HG03280 (cell line): ENCODE measurements around the gene ZNF148.

ENCODE experiments used
- ATAC-seq: cut with Tn5 transposase; IDR thresholded peaks from one replicate; pipeline ENCODE4 v1.9.1; 2021; ENCODE audit warnings: mild to moderate bottlenecking, moderate library complexity; ENCODE audit not compliant: unreplicated experiment

ZNF148 gene

GRCh38 chr3:125289429-125289981, 85.6 kb downstream of the ZNF148 start:
- no peak for ATAC-seq

DNA sequence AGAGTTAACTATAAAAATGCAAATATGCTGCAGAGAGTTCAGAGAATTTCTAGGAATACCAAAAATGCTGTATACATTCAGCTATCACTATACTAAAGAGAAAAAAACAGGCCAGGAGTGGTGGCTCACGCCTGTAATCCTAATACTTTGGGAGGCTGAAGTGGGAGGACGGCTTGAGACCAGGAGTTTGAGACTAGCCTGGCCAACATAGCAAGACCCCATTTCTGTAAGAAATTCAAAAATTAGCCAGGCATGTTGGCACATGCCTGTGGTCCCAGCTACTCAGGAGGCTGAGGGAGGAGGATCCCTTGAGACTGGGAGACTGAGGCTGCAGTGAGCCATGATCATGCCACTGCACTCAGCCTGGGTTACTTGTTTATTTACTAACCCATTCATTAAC, 87.9 kb downstream of the ZNF148 start:
- ATAC-seq = no peak

GRCh38 chr3:125281381-125281780, 93.7 kb downstream of the ZNF148 start:
- ATAC-seq = no peak

- no peak for ATAC-seq
Observed at GRCh38 chr3:125280668-125281361, 94.3 kb downstream of the ZNF148 start.

DNA sequence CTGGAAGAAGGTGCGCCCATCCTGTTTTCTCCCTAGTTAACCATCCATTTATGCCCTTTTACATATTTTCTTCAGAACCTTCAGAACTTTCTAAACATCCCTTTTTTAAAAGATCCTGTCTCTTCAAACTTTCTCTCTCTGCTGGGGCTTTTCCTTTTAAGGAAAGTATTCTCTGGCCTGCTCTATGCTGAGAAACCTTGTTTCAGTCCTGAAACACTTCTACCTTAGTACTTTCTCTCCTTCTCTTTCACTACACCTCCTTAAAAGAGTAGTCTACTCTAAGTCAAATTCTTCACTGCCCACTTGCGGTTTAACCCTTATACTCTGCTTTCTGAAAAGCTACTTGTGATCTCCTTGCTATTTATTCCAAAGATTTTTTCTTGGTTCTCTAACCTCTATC, 97.0 kb downstream of the ZNF148 start:
- no peak for ATAC-seq

- ATAC-seq = no peak
Observed at GRCh38 chr3:125271127-125271526, 104.0 kb downstream of the ZNF148 start.

GRCh38 chr3:125267460-125267859, 107.7 kb downstream of the ZNF148 start:
- ATAC-seq = no peak

DNA sequence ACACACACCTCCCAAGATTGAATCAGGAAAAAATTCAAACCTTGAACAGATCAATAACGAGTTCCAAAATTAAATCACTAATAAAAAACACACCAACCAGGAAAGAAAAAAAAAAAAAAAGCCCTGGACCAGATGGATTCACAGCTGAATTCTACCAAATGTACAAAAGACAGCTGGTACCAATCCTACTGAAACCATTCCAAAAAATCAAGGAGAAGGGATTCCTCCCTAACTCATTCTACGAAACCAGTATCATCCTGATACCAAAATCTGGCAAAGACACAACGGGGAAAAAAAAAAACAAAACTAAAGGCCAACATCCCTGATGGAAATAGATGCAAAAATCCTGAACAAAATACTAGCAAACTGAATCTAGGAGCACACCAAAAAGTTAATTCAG, 108.2 kb downstream of the ZNF148 start:
- ATAC-seq = no peak

GRCh38 chr3:125262161-125262560, 113.0 kb downstream of the ZNF148 start:
- no peak for ATAC-seq

DNA sequence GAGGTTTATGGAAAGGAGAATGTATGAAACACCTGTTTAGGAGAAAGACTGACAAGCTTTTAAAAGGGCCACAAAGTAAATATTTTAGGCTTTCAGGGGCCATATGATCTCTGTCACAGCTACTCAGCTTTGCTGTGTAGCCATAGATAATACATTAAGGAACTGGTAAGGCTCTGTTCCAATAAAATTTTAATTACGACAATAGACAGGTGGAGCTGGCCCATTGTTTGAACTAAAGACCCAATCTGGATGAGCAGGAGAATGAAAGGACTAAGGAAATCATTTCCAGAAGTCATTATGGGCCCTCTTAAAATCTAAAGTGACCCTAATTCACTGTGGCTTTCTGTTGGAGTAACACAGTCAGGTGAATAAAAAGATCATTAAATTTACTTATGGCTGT, 114.1 kb downstream of the ZNF148 start:
- no peak for ATAC-seq

GRCh38 chr3:125260158-125260557, 115.0 kb downstream of the ZNF148 start:
- no peak for ATAC-seq

DNA sequence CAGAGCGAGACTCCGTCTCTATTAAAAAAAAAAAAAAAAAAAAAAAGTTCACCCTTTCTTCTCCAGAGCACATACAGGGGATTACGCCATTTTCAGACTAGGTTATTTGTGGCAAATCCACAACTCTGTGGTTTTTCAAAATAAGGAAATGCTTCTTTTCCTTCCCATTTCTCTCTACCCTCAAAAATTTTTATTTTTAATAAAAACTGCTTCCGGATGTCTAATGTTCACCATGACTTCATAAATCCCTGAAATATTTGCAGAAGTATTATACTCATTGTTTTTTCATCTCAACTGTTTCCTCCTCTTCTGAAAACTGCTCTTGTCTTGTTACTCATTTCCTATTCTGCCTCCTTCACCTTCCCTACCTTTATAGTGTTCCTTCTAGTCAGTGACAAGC, 117.6 kb downstream of the ZNF148 start:
- ATAC-seq = no peak

GRCh38 chr3:125256675-125257074, 118.5 kb downstream of the ZNF148 start:
- ATAC-seq = no peak

- no peak for ATAC-seq
Observed at GRCh38 chr3:125250973-125251372, 124.2 kb downstream of the ZNF148 start.

DNA sequence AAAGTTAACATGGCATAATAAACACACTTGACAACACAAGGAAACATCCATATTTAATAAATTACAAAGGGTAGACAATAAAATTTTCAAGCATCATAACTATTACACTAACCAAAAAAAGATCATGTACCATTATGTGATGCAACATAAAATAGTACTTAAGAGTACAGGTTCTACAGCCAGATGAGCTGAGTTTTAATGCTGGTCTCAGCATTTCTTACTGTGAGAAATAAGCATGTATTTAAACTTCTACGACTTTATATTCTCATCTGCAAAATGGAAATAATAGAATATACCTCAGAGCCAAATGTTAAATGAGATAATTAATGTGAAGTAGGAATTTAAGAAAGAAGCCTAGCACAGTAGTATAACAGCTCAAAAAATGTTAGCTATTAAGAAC, 128.9 kb downstream of the ZNF148 start:
- no peak for ATAC-seq

DNA sequence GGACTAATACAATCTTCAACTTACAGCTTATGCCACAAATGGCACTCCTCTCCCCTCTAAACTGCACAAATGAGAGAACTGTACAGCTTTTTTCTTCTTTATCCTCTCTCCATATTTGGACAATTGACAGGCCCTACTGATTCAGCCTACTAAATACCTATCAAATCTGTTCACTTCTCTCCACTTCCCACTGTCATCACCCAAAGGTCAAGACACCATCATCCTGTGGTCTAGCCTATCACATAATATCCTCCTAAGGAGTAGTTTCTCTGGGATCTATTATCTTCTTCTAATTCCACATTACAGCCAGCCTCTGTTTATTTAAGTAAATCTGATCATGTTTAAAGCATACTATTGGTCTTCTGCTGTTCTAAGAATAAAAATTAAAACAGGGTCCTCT, 129.6 kb downstream of the ZNF148 start:
- no peak for ATAC-seq

DNA sequence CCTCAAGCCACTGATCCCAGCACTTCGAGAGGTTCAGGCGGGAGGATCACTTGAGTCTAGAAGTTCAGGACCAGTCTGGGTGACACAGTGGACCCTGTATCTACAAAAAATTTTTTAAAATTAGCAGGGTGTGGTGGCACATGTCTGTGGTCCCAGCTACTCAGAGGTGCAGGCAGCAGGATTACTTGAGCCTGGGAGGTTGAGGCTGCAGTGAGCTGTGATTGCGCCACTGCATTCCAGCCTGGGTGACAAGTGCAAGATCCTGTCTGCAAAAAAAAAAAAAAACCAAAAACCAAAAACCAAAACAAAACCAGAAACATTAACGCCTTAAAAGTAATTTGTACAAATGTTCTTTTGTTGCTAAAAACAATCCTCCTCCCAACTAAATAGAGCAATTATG, 134.6 kb downstream of the ZNF148 start:
- no peak for ATAC-seq

- no peak for ATAC-seq
Observed at GRCh38 chr3:125239266-125239665, 135.9 kb downstream of the ZNF148 start.

DNA sequence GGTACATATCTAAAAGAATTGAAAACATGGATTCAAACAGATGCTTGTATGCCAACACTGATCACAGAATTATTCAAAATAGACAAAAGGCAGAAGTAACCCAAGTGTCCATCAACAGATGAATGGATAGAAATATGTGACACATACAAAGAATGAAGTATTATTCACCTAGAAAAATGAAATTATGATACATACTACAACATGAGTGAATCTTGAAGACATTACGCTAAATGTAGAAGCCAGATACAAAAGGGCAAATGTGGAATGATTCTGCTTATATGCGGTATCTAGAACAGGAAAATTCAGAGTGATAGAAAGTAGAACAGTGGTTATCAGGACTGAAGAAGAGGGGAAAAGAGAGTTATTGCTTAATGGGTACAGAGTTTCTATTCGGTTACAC, 136.4 kb downstream of the ZNF148 start:
- ATAC-seq = no peak

DNA sequence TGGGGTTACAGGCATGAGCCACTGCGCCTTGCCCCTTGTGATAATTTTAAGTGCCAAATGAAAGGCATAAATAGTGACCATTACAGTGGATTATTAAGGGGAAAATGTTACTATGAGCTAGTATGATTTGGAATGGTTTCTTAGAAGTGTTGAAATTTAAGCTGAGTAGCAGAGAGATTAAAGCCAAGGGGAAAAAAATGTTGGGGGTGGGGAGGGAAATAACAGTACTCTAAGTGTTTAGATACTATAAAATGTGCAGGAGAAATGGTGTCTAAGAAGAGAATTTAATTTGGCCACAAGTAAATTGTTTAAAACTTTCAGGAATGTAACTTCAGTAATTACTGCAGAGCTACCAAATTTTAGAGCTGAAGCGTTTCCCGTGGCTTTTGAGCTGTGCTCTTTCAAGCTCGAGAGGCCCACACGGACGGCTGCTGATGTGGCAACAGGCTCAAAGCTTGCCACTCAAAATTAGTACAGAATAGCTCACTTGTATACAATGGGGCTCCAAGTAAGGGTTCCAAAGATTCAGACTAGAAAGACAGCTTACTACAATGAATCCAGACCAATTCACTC, 138.7 kb downstream of the ZNF148 start:
- ATAC-seq = no peak

DNA sequence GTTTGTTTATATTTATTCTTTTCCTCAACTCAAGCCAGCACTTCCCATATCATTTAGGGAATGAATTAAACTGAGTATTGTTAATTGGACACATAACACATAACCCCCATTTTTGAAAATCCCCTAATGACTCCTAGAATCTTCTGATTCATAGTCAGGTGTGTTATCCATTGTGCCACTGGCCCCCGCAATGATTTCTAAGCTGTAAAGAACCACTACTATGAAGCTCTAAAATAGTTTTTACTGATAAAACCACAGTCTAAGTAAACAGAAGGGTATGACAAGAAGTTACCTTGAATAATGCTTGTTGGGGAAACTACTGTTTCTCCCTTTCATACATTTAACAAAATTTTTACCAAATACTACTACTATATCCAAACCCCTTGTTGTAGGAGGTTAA, 140.3 kb downstream of the ZNF148 start:
- ATAC-seq = no peak

GRCh38 chr3:125232401-125232800, 142.7 kb downstream of the ZNF148 start:
- no peak for ATAC-seq

- ATAC-seq = no peak
Observed at GRCh38 chr3:125231895-125232294, 143.2 kb downstream of the ZNF148 start.
